PC-9 (cell line): ENCODE results near the gene KDM6A. TPM values are rescaled to one million over a fixed set of nuclear protein-coding genes. Genes with fewer than 3 reads are reported as not detected.

ENCODE experiments used
- BruUV-seq: library from RNA; stranded (reverse); fragments of 400-500 nt; replicated peaks from 2 replicates; lab custom pipeline; 2021; lab: Mats Ljungman, UMichigan
- CTCF ChIA-PET: fragments of 300-600 bp; sonication (Branson Sonifier 250); formaldehyde crosslinking; loops from one replicate; lab custom pipeline; 2022; ENCODE audit warnings: antibody characterized with exemption; lab: Charles Lee
- POLR2A ChIA-PET: fragments of 300-600 bp; sonication (Branson Sonifier 250); formaldehyde crosslinking; loops from one replicate; lab custom pipeline; 2022; ENCODE audit warnings: antibody characterized with exemption; ENCODE audit not compliant: unreplicated experiment; lab: Charles Lee
- DNase-seq, 2 experiments: peaks; one replicate each; pipeline versions ENCODE4 v3.0.0 to v3.0.0-alpha.2; 2015 to 2022; ENCODE audit warnings: mixed read lengths in 1 of 2
- H2AFZ ChIP-seq: fragments of 200-600 bp; sonication (generic); 2 replicates; pipeline ENCODE4 v1.8.1; 2017; ENCODE audit warnings: antibody characterized with exemption
- H3F3A ChIP-seq: fragments of 200-600 bp; sonication (generic); 2 replicates; pipeline ENCODE4 v1.8.1; 2017; ENCODE audit warnings: antibody characterized with exemption, mild to moderate bottlenecking, low read depth; ENCODE audit not compliant: insufficient read depth
- H3K27ac ChIP-seq: fragments of 200-600 bp; sonication (generic); 2 replicates; pipeline ENCODE4 v1.6.1; 2016; ENCODE audit warnings: mixed run types
- H3K27me3 ChIP-seq: fragments of 200-600 bp; sonication (generic); 2 replicates; pipeline ENCODE4 v1.6.1; 2016; ENCODE audit warnings: low read depth, mixed run types; ENCODE audit not compliant: insufficient read depth
- H3K36me3 ChIP-seq: fragments of 200-600 bp; sonication (generic); 2 replicates; pipeline ENCODE4 v1.6.1; 2016; ENCODE audit warnings: low read depth, mixed run types
- H3K4me1 ChIP-seq: fragments of 200-600 bp; sonication (generic); replicated peaks from 2 replicates; pipeline ENCODE4 v1.6.1; 2016; ENCODE audit warnings: mixed run types; ENCODE audit not compliant: insufficient read depth
- H3K4me2 ChIP-seq: fragments of 200-600 bp; sonication (generic); 2 replicates; pipeline ENCODE4 v1.6.1; 2017; ENCODE audit warnings: mixed run types
- H3K4me3 ChIP-seq: fragments of 200-600 bp; sonication (generic); 2 replicates; pipeline ENCODE4 v1.6.1; 2016; ENCODE audit warnings: mixed run types
- H3K79me2 ChIP-seq: fragments of 200-600 bp; sonication (generic); 2 replicates; pipeline ENCODE4 v1.6.1; 2017; ENCODE audit warnings: low read depth, mixed run types
- H3K9me2 ChIP-seq: fragments of 200-600 bp; sonication (generic); 2 replicates; pipeline ENCODE4 v1.8.1; 2017; ENCODE audit warnings: mild to moderate bottlenecking; ENCODE audit not compliant: insufficient read depth
- H3K9me3 ChIP-seq: fragments of 200-600 bp; sonication (generic); 2 replicates; pipeline ENCODE4 v1.8.1; 2016; ENCODE audit warnings: low read depth; ENCODE audit not compliant: insufficient read depth
- H4K20me1 ChIP-seq: fragments of 200-600 bp; sonication (generic); 2 replicates; pipeline ENCODE4 v1.8.1; 2017; ENCODE audit not compliant: insufficient read depth
- CTCF ChIP-seq: fragments of 200-600 bp; sonication (generic); conservative IDR thresholded peaks from 2 replicates; pipeline ENCODE4 v1.6.1; 2017; ENCODE audit warnings: mixed run types, antibody characterized with exemption, mild to moderate bottlenecking, moderate library complexity
- EZH2 ChIP-seq: fragments of 200-600 bp; sonication (generic); IDR thresholded peaks from 2 replicates; pipeline ENCODE4 v1.8.0; 2017; ENCODE audit warnings: antibody characterized with exemption, low read depth
- intact Hi-C: fragments of 100-400 bp; cut with micrococcal nuclease; formaldehyde crosslinking; loops from one replicate; pipeline ENCODE4 v1.10.0; 2022; ENCODE audit not compliant: unreplicated experiment
- total RNA-seq: library from RNA; stranded (reverse); gene quantifications from 2 replicates; pipeline ENCODE4 v1.2.3, GENCODE V29; 2021

KDM6A gene
- total RNA-seq, 1 experiment from 2014 or later, result 20.5 TPM

DNA sequence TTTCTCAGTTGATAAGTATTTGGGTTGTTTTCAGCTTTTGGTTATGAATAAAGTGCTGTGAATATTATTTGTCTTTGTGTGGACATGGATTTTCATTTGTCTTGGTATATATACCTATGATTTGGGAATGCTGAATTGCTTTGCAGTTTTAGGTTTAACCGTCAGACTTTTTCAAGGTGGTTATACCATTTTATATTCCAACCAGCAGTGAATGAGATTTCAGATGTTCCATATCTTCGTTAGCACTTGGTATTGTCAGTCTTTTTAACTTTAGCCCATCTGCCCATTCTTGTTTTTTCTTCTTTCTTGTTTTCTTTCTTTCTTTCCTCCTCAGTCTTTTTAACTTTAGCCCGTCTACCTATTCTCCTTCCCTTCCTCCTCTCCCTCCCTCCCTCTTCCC is 106.0 kb downstream of the KDM6A start:
- Histone ChIP-seq H3K4me3 (no peak overlapping the region), H3K9me3 (no peaks in the 10 kb centered on the region), H3K4me2 (no peak overlapping the region), H3K79me2 (0 out of 2 replicates have a peak, but pooled peaks cover 5% of the 10 kb centered on the region), H3K9me2 (no peaks in the 10 kb centered on the region), H3K27ac (no peak overlapping the region), H2AFZ (no peak overlapping the region), H3K36me3 (no peaks in the 10 kb centered on the region), H3F3A (no peaks in the 10 kb centered on the region), H3K27me3 (no peaks in the 10 kb centered on the region), H3K4me1 (peaks cover 5% of the 10 kb centered on the region; the same call in 1 of the 2 replicates), H4K20me1 (no peaks in the 10 kb centered on the region)
- BruUV-seq, result no TSS peak
- no peak for DNase-seq
- CTCF ChIA-PET, result no interaction called here
- intact Hi-C loops, result no loop called here
- TF ChIP-seq EZH2 (no peak), CTCF (no peak)
- POLR2A ChIA-PET, result no interaction called here

GRCh38 chrX:44980403-44980802 is 107.4 kb downstream of the KDM6A start:
- Histone ChIP-seq H4K20me1 (no peaks in the 10 kb centered on the region), H3K27me3 (no peaks in the 10 kb centered on the region), H3K9me3 (no peaks in the 10 kb centered on the region), H3K27ac (no peak overlapping the region), H3K4me3 (no peak overlapping the region), H3K4me1 (no peaks in the 10 kb centered on the region), H3K9me2 (no peaks in the 10 kb centered on the region), H2AFZ (no peak overlapping the region), H3F3A (no peaks in the 10 kb centered on the region), H3K36me3 (no peaks in the 10 kb centered on the region), H3K79me2 (no peaks in the 10 kb centered on the region), H3K4me2 (no peak overlapping the region)
- intact Hi-C loops, result no loop called here
- TF ChIP-seq CTCF (no peak), EZH2 (no peak)
- BruUV-seq, result no TSS peak
- no peak for DNase-seq
- POLR2A ChIA-PET, result no interaction called here
- CTCF ChIA-PET, result no interaction called here

GRCh38 chrX:44980883-44981282 is 107.9 kb downstream of the KDM6A start:
- Histone ChIP-seq H3K4me3 (no peak overlapping the region), H3K27ac (no peak overlapping the region), H3K9me2 (no peaks in the 10 kb centered on the region), H2AFZ (no peak overlapping the region), H3K36me3 (no peaks in the 10 kb centered on the region), H3K4me1 (no peaks in the 10 kb centered on the region), H3K9me3 (no peaks in the 10 kb centered on the region), H3K4me2 (no peak overlapping the region), H3K79me2 (no peaks in the 10 kb centered on the region), H3F3A (no peaks in the 10 kb centered on the region), H4K20me1 (no peaks in the 10 kb centered on the region), H3K27me3 (no peaks in the 10 kb centered on the region)
- ChIA-PET POLR2A (no interaction called here), CTCF (no interaction called here)
- no TSS peak for BruUV-seq
- intact Hi-C loops, result no loop called here
- no peak for DNase-seq
- TF ChIP-seq EZH2 (no peak), CTCF (no peak)
